Heart right ventricle (tissue), 16 donors: ENCODE measurements around the gene GBGT1. TPM values are rescaled to one million over a fixed set of nuclear protein-coding genes. Genes with fewer than 3 reads are reported as not detected.

Experiments used
- ATAC-seq, 8 donors: fragments of 200-7000 bp; cut with Tn5 transposase; one replicate each; pipeline ENCODE4 v1.9.1; 2020; ENCODE audit warnings: mild to moderate bottlenecking in 8 of 8, moderate library complexity in 8 of 8, moderate number of reproducible peaks in 1 of 8
- DNase-seq, 2 donors: peaks; one replicate each; pipeline ENCODE4 v3.0.0-alpha.2; 2020
- H3K27ac ChIP-seq, 10 donors: fragments of 200-600 bp; sonication (generic) in 2 of 10; one replicate each; pipeline versions ENCODE4 v1.5.0 to v1.8.0; 2020 to 2022; ENCODE audit warnings: mild to moderate bottlenecking in 3 of 10
- H3K27me3 ChIP-seq, 7 donors: fragments of 200-600 bp; one replicate each; pipeline ENCODE4 v1.8.0; 2021 to 2022; ENCODE audit warnings: mild to moderate bottlenecking in 2 of 7
- H3K36me3 ChIP-seq, 9 donors: fragments of 200-600 bp; sonication (generic) in 1 of 9; one replicate each; pipeline versions ENCODE4 v1.5.0 to v1.8.0; 2020 to 2022; ENCODE audit warnings: mild to moderate bottlenecking in 2 of 9
- H3K4me1 ChIP-seq, 9 donors: fragments of 200-600 bp; sonication (generic) in 1 of 9; one replicate each; pipeline versions ENCODE4 v1.5.0 to v1.8.0; 2020 to 2022; ENCODE audit warnings: mild to moderate bottlenecking in 4 of 9
- H3K4me3 ChIP-seq, 10 donors: fragments of 200-600 bp; sonication (generic) in 2 of 10; one replicate each; pipeline versions ENCODE4 v1.5.0 to v1.8.0; 2020 to 2022; ENCODE audit warnings: mild to moderate bottlenecking in 7 of 10, moderate library complexity in 2 of 10
- H3K9me3 ChIP-seq, 11 donors: fragments of 200-600 bp in 10 of 11; sonication (generic) in 2 of 11; one replicate each; pipeline versions ENCODE4 v1.5.0 to v1.8.0; 2013 to 2022; ENCODE audit warnings: mild to moderate bottlenecking in 2 of 11, control low read depth in 1 of 11, moderate library complexity in 1 of 11
- WGBS, 2 donors: extraction: QIAGEN DNeasy Blood & Tissue Kit; methylation state at CpG; one replicate each; pipeline ENCODE4 v1.1.7; 2013; ENCODE audit warnings: inconsistent platforms in 1 of 2; 5-methylcytosine and 5-hydroxymethylcytosine counted together
- intact Hi-C, 10 donors: fragments of 100-400 bp; cut with DNase I; formaldehyde crosslinking; loops; one replicate each; pipeline versions ENCODE4 v1.11.1 to v1.14.2; 2022
- polyA plus RNA-seq, 2 donors: library from polyadenylated mRNA; stranded (reverse); fragments of 200-250 nt; gene quantifications; one replicate each; pipeline ENCODE4 v1.2.3, GENCODE V29; 2013
- total RNA-seq, 10 donors: library from RNA; stranded (reverse); fragmentation: NEBNext Ultra II Directional in 3 of 10; extraction: Animal tissue kit (Norgen Biotek cat#: 25700) in 3 of 10; gene quantifications; one replicate each; pipeline versions ENCODE4 v1.2.1 to v1.2.4, GENCODE V29; 2021 to 2023
- TF ChIP-seq, protein P1 (sequence below), 9 donors: fragments of 200-600 bp; sonication (generic) in 2 of 9; IDR thresholded peaks; one replicate each; pipeline versions ENCODE4 v1.5.0 to v1.8.0; 2021 to 2022; ENCODE audit warnings: antibody characterized with exemption in 9 of 9, mild to moderate bottlenecking in 5 of 9, moderate library complexity in 1 of 9
- donor health status: Arrhythmogenic right ventricular cardiomyopathy.
- donor health status: ischemic (EF 13 %, LVEDD 7.1; RV severe dilation, severe dysfunction).
- donor health status: healthy with polysubstance abuse.
- donor health status: DM: no; HTN: yes; CAD: no.
- donor health status: DM: no; HTN: no; CAD: no.
- donor health status: ischemic (EF 25% LVEDD 6.9; RV normal size, moderate dysfunction).
- donor health status: ischemic (EF 25% LVEDD 5.7; RV mildly dilated, moderate dysfunction).
- donor health status: healthy.
- donor health status: DM: yes; HTN: yes; CAD: no.
- donor health status: Ischemic cardiomyopathy.
- donor health status: ischemic (EF 35%, LVEDD 5.7; RV mildly dilated, moderate dysfunction).
- donor health status: nonischemic (EF 11% LVEDD 7.7; RV severe dilation, severe dysfunction).
- donor health status: DM: yes; HTN: yes; CAD: no.
- donor health status: PGD.
- donor health status: ischemic (EF 29% LVEDD 5.4; RV normal size, mild dysfunction).
- donor health status: nonischemic (EF 23%, LVEDD 6.1; RV moderate dilation, normal function).

GBGT1 gene
- total and polyA plus RNA-seq, 12 donors: 2.5 to 14.7 (median 6.6) TPM

DNA sequence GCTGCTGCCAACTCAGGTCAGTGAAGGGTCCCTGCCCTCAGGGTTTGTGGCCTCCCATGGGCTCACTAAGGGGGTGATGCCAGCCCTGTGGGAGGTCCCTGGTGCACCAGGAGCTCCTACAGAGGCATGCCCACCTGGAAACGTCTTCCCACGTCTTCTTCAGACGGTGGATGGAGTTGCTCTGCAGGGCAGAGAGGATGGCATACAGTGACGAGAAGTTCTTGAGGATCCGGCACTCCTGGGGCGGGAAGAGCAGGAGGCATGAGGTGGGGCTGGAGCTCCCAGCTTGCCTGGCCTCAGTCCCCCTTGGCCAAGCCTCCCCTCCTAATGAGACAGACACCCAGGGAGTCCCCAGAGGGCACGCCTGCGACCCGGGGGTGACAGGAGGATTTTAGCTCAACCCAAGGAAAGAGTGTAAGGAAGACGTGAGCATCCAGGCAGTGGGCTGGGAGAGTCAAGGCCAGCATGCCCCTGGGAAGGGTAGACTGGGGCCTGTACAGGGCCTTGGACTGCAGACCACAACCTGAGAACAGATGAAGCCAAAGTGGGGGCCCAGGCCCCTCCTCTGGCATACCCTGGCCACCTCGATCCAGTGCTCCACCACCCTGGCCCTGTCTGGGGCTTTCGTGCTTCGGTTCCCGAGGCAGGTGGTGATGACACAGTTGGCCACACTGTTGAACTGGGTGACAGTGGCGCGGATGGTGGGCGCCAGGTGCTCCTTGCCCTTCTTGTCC lies 57.0 kb downstream of the GBGT1 start:
- no peak overlapping the region for H3K27ac ChIP-seq
- no peaks in the 10 kb centered on the region for H3K27me3 ChIP-seq
- no peak for ATAC-seq
- H3K36me3 ChIP-seq: peaks cover 5 to 98% (median 64%) of the 10 kb centered on the region in 9 donors
- intact Hi-C loops: loop anchor here in 1 of 10 donors (10.0 kb wide), 1 partner anchor 62 kb away; no protein-coding TSS in a partner anchor
- DNase-seq: no peak
- H3K4me3 ChIP-seq: no peak overlapping the region
- no peaks in the 10 kb centered on the region for H3K9me3 ChIP-seq
- H3K4me1 ChIP-seq: peaks cover 0 to 11% (median 0%) of the 10 kb centered on the region in 9 donors
- TF ChIP-seq, protein P1, sequence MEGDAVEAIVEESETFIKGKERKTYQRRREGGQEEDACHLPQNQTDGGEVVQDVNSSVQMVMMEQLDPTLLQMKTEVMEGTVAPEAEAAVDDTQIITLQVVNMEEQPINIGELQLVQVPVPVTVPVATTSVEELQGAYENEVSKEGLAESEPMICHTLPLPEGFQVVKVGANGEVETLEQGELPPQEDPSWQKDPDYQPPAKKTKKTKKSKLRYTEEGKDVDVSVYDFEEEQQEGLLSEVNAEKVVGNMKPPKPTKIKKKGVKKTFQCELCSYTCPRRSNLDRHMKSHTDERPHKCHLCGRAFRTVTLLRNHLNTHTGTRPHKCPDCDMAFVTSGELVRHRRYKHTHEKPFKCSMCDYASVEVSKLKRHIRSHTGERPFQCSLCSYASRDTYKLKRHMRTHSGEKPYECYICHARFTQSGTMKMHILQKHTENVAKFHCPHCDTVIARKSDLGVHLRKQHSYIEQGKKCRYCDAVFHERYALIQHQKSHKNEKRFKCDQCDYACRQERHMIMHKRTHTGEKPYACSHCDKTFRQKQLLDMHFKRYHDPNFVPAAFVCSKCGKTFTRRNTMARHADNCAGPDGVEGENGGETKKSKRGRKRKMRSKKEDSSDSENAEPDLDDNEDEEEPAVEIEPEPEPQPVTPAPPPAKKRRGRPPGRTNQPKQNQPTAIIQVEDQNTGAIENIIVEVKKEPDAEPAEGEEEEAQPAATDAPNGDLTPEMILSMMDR (IDR thresholded peaks at IDR 0.05): no peak
- WGBS, 2 donors: 95 to 96% methylated on average over 17 of the region's 17 CpGs

GRCh38 chr9:133105461-133105770 lies 58.3 kb downstream of the GBGT1 start:
- Histone ChIP-seq H3K4me1 (peaks cover 0 to 7% (median 0%) of the 10 kb centered on the region in 9 donors), H3K27ac (no peak overlapping the region), H3K36me3 (peaks cover 11 to 98% (median 73%) of the 10 kb centered on the region in 9 donors), H3K27me3 (no peaks in the 10 kb centered on the region), H3K9me3 (no peaks in the 10 kb centered on the region), H3K4me3 (no peak overlapping the region)
- DNase-seq (no peak), ATAC-seq (no peak)
- intact Hi-C loops: loop anchor here in 1 of 10 donors (10.0 kb wide), 1 partner anchor 61 kb away; no protein-coding TSS in a partner anchor
- 89 to 90% methylated on average over 7 of the region's 7 CpGs for WGBS, 2 donors
- TF ChIP-seq, protein P1 (IDR thresholded peaks at IDR 0.05): no peak

GRCh38 chr9:133104718-133105460 lies 58.8 kb downstream of the GBGT1 start:
- Histone ChIP-seq H3K4me3 (no peak overlapping the region), H3K27me3 (no peaks in the 10 kb centered on the region), H3K36me3 (peaks cover 11 to 98% (median 74%) of the 10 kb centered on the region in 9 donors), H3K9me3 (no peaks in the 10 kb centered on the region), H3K4me1 (peaks cover 0 to 7% (median 0%) of the 10 kb centered on the region in 9 donors), H3K27ac (no peak overlapping the region)
- ATAC-seq (no peak), DNase-seq (no peak)
- WGBS, 2 donors: 86 to 92% methylated on average over 15 of the region's 15 CpGs
- TF ChIP-seq, protein P1 (IDR thresholded peaks at IDR 0.05): no peak
- intact Hi-C loops: loop anchor here in 1 of 10 donors (10.0 kb wide), 1 partner anchor 60 kb away; no protein-coding TSS in a partner anchor

DNA sequence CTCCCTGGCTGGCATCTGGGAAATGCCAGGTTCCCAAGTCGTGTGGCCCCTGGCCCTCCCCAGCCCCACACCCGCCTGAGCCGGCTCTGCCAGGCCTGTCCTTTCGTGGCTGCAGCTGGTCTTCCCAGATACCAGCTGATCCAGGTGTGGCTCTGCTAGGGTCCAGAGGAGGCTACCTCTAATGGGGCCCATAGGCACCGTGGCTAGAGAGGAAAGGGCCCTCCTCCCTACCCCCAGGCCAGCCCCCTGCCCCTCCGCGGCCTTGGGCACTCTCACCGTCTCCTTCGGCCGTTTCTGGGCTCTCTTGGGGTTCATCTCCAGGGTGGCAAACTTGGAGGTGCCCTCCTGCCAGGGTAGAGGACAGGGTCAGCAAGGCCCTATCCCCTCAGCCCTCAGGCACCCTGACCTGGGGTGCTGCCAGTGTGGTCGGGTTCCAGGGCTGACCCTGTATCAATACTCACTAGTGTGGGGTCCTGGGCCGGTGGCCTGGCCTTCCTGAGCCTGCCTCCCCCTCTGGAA lies 59.7 kb downstream of the GBGT1 start:
- DNase-seq: no peak
- Histone ChIP-seq H3K27ac (no peak overlapping the region), H3K9me3 (no peaks in the 10 kb centered on the region), H3K4me3 (no peak overlapping the region), H3K36me3 (peaks cover 8 to 98% (median 77%) of the 10 kb centered on the region in 9 donors), H3K27me3 (no peaks in the 10 kb centered on the region), H3K4me1 (peaks cover 0 to 7% (median 0%) of the 10 kb centered on the region in 9 donors)
- 83 to 85% methylated on average over 12 of the region's 12 CpGs for WGBS, 2 donors
- intact Hi-C loops: loop anchor here (1.0 to 10.0 kb wide), 6 partner anchors 40 to 59 kb away; no protein-coding TSS in a partner anchor
- peak in 1 of 8 donors; percentile 6 for ATAC-seq
- TF ChIP-seq, protein P1 (IDR thresholded peaks at IDR 0.05): no peak
